Stimulated activated CD4-positive, alpha-beta T cell treated with anti-CD3 and anti-CD28 coated beads, TNF-alpha, amount 100 ng/mL, for 1 hour (primary cell): ENCODE measurements around the gene UPF2.
"Not testable (repeated sequence)": the region's sequence is repeated elsewhere in the genome, so short reads cannot be mapped to it uniquely, and the experiment has no call there.

Experiments used
- DNase-seq, 3 donors: peaks; one replicate each; pipeline ENCODE4 v3.0.0-alpha.2; 2020; ENCODE audit warnings: low read depth in 3 of 3, low spot score in 1 of 3

UPF2 gene

GRCh38 chr10:11909618-11910017 lies 133.0 kb downstream of the UPF2 start:
- no peak for DNase-seq

DNA sequence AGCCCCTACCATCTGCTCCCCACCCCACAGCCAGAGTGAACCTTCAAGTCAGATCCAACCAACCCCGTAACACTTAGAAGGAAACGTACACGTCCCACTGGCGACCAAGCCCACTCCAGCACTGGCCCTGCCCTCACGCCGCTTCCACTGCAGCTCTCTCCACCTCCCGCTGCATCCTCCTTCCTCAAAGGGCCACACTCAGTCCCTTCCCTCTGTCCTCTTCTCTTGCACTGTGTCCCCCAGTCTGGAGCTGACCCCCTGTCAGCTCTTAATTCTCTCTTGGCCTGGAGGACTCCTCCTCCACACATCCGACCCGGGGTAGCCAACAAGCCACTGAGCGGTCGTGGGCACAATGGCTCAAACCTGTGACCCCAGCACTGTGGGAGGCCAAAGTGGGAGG lies 133.6 kb downstream of the UPF2 start:
- DNase-seq, result no peak

DNA sequence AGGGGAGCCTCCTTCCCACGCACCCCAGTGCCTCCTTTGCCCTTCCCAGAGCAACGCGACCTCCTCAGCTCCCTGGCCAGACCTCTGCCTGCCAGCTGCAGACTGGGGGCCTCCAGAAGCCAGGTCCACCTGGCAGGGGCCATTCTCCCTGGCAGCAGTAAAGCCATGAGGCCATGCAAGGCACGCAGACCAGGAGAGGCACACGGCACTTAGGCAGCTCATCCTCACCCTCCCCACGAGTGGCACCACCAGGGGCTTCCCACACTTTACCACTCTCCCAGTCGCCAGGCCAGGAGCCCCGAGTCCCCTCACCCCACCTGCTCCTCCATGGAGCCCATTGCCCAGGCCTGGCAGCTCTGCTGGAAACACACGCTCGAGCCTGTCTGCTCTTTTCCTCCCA lies 134.1 kb downstream of the UPF2 start:
- no peak for DNase-seq

GRCh38 chr10:11907914-11908313 lies 134.7 kb downstream of the UPF2 start:
- no peak for DNase-seq

- no peak for DNase-seq
Observed at GRCh38 chr10:11906714-11907113, 135.9 kb downstream of the UPF2 start.

GRCh38 chr10:11902646-11903045 lies 140.0 kb downstream of the UPF2 start:
- DNase-seq, result no peak

DNA sequence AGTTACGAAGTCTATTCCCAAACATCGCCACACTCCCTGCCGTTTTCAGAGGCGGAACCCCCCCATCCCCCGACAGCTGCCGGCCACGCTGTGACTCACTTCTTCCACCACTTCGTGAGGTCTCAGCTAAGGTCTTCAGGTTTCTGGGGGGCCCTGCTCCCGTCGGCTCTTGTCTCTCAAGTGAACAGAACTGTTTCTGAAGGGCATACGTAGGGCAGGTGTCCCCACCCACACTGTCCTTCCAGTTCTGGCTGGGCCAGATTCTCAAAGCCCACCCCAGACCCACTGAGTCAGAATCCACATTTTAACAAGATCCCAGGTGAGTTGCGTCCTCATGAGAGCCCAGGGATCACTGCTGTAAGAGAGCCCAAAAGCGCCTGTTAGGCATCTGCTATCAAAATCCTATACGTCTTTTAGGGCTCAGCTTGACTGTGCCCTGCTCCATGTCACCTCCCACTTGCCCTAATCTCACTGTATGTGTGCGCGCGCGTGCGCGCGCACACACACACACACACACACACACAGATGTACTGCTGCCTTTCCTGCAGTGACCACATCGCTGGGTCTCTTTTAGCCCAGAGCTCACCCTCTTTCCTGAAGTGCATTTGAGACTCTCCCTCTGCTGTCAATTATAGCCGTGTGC lies 140.7 kb downstream of the UPF2 start:
- no peak for DNase-seq

GRCh38 chr10:11901454-11901832 lies 141.2 kb downstream of the UPF2 start:
- no peak for DNase-seq

- DNase-seq, result no peak
Observed at GRCh38 chr10:11901036-11901301, 141.6 kb downstream of the UPF2 start.

DNA sequence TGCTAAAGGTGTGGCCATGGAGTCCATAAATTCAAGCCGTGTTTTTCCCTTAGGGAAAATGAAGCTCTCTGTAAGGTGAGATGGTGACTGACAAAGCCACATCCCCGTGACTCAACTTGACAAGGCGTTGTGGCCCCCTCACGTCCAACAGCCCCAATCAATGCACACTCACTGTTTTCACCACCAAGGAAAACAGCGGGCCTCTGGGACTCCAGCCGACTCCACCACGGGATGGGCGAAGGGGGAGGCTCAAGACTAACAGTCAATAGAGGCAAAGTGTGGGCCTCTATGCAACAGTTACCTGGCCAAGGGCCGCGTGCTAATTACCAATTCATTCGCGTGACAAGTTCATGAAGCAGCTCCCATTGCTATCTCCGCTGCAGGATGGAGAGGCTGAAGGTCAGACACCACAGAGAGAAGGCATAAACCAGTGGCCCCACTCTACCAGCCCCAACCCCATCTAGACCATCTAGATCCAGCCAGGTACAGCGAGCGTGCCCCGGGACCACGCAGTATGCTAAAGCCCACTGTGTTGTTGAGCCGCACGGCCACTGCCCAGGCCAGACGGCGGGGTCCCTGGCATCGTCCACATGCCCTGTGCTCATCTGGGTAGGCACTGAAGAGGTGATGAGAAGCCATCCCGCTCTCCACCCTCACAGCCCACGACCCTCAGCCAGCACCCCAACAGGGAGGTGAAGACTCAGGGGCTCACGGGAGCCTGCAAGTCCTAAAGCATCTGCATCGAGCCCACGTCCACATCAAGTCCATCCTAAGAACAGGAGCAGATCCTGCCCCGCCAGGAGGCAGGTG lies 143.3 kb downstream of the UPF2 start:
- DNase-seq, result no peak

DNA sequence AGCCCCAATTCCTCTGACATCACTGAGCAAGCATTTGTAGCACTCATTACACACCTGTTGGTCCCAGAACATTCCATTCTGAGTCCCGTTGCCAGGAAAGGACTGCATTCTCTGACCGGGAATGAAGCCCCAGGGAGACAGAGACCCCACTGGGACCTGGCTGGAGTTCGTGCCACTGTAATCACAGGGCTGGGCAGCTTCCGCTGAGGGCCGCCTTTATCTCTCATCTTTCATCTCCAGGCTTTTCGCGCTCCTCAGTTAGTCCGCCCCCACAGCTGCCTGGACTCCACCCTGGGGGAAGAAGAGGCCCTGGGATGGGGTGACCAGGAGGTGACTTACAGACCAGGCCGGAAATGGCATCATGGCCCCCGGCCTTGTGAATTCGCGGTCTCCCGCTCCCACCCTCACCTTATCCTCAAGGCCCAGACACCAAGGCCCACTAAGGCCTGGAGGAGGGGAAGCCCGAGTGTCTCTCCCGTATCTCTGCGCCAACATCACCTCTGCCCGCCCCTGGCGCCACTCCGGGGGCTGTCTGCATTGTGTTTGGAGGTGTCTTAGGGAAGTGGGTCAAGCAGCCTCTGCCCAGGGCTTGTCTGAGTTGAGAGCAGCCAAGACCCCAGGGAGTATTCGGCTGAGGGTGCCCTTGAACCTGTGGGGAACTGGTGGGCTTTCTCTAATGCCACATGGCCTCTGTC lies 144.1 kb downstream of the UPF2 start:
- no peak for DNase-seq

DNA sequence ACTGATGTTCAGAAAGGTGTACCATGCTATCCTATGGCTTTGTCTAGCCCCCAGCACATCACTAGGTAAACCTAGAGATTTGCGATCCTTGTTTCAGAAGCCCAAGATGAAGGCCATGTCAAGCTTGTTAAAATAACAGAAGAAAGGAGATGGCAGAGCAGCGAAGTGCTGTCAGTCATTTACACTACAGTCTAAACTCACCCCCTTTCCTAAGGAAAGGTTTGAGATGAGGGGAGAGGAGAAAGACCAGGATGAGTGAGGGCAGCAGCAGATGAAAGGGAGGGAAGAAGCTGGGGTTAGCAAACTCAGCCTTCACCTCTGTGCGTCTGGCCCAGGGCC lies 144.6 kb downstream of the UPF2 start:
- no peak for DNase-seq

- DNase-seq, result no peak
Observed at GRCh38 chr10:11896549-11897200, 145.9 kb downstream of the UPF2 start.

DNA sequence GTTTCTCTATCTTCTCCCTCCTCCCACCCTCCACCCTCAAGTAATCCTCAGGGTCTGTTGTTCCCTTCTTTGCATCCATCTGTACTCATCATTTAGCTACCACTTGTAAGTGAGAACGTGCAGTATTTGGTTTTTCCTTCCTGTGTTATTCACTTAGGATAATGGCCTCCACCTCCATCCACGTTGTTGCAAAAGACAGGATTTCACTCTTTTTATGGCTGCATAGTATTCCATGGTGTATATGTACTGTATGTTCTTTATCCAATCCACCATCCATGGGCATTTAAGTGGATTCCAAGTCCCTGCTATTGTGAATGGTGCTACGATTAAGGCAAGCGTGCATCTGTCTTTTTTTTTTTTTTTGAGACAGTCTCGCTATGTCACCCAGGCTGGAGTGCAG lies 147.0 kb downstream of the UPF2 start:
- DNase-seq, result no peak

GRCh38 chr10:11895108-11895466 lies 147.5 kb downstream of the UPF2 start:
- no peak for DNase-seq

GRCh38 chr10:11894381-11895107 lies 148.1 kb downstream of the UPF2 start:
- no peak for DNase-seq

- no peak for DNase-seq
Observed at GRCh38 chr10:11893749-11894278, 148.8 kb downstream of the UPF2 start.

- no peak for DNase-seq
Observed at GRCh38 chr10:11891776-11892486, 150.7 kb downstream of the UPF2 start.

DNA sequence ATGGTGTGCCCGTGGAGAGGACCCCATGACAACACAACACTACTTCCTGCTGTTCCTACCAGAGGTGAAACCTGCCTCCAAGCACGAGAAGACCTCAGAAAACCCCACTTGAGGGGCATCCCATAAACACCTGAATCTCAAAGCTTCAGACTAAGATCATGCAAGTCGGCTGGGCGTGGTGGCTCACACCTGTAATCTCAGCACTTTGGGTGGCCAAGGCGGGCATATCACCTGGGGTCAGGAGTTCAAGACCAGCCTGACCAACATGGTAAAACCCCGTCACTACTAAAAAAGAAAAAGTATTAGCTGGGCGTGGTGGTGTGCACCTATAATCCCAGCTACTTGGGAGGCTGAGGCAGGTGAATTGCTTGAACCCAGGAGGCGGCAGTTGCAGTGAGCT lies 153.3 kb downstream of the UPF2 start:
- not testable (repeated sequence) for DNase-seq

DNA sequence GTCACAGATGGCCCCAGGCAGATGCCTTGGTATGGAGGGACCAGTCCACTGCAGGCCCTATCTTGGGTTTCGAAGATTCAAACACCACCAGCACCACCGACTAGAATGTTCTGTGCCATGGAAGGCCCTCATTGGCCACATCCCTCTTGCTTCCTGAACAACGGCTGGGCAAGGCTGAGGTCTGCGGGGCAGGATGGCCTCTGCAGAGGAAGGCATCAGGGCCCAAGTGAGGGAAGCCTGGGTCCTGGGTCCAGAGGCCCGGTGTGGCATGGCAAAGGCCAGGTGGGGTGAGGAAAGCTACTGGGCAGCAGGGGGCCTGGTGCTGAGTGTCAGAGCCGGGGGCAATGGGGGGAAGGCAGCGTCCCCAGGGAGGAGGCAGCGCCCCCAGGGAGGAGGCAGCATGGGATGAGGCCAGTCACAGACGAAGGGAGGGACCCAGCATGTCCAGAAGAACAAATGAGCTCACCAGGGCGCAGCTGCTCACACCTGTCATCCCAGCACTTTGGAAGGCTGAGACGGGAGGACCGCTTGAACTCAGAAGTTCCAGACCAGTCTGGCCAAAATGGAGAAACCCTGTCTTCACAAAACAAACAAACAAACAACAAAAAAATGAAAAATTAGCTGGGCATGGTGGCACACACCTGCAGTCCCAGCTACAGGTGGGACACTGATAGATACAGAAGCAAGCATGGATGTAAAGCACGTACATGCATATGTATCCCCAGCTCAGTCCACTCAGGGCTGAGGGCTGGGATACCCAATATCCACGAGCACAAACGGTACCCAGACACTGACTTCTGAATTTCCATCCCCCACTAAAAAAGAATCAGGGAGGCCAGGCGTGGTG lies 155.0 kb downstream of the UPF2 start:
- DNase-seq, result no peak
